ENCODE data around the gene MRC1.

MRC1 gene

GRCh38 chr10:17795813-17796594 is 13.1 kb upstream of the MRC1 start:
- no peak for DNase-seq

DNA sequence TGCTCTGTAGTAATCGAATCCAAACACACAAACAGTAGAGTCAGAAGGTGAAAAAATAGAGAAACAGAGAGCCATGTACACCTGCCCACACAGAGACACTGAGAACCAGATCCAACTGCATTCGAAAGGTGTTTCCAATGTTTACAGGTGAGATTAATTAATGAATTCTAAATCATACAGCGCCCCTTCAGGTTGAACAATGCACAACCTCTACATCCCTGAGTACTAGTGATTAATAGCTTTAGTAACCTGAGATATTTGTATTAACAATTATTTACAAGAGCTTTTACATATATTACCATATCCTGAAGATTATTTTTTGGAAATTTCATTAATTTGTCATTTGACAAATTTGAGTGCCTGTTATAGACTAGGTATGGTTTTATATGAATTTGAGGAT is 7.6 kb upstream of the MRC1 start:
- DNase-seq: no peak

GRCh38 chr10:17802350-17802749 is 6.8 kb upstream of the MRC1 start:
- no peak for DNase-seq

DNA sequence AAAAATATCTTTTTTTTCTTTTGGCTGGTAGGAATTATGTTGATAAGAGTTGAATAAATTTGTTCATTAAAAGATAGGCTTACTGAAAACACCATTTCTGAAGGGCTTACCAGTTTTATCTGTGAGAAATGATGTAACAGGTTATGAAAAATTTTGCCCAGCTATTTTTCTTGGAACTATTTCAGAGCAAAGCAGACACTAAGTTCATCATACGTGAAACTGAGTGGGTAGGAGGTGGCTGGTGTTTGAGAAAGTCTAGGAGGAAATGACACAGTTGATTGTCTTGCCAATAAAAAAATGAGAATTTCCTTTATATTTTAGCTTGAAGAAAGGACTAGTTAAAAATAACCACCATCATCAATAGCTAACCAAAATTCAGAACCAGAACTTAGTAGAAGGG is 6.2 kb upstream of the MRC1 start:
- no peak for DNase-seq

- no peak for DNase-seq
Observed at GRCh38 chr10:17805330-17805729, 3.8 kb upstream of the MRC1 start.

GRCh38 chr10:17805921-17806577 is 3.1 kb upstream of the MRC1 start:
- no peak for DNase-seq

GRCh38 chr10:17811146-17811865 is 2.2 kb downstream of the MRC1 start:
- no peak for DNase-seq

DNA sequence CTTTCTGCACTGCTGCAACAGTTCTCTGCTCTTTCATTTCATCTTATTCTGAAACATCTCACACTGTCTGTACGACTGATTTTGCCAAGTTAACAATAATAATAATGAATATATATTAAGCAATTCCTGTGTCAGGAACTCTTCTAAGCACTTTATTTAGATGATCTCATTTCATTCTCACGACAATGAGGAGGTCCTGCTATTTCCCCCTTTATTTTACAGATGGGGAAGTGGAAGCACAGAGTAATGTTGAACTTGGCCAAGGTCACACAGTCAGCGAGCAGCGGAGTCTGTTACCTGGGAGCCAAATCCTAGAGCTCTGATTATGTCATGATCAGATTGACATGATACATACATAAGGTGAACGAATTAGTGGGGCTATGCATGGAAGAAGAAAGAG is 5.8 kb downstream of the MRC1 start:
- DNase-seq: no peak

GRCh38 chr10:17816199-17816598 is 7.1 kb downstream of the MRC1 start:
- DNase-seq: no peak

- no peak for DNase-seq
Observed at GRCh38 chr10:17817316-17817715, 8.2 kb downstream of the MRC1 start.

DNA sequence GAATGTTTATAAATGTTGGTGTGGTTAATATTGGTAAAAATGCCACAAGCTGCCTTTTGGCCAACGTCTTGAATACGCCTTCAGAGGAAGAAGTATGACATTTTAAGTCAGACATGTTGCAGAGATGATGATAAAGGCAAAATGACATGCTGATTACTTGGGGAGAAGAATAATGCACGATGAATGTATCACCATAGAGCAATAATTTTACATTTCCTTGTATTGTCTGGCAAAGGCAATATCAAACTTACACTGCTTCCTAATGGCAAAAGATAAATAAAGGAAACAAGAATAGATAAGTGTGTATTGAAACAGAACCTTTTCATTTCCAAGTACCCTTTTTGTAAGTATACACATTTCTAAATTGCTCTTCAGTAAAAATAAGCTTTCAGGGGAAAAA is 8.6 kb downstream of the MRC1 start:
- DNase-seq: no peak

- no peak for DNase-seq
Observed at GRCh38 chr10:17819836-17820235, 10.7 kb downstream of the MRC1 start.

GRCh38 chr10:17820943-17821342 is 11.8 kb downstream of the MRC1 start:
- DNase-seq: no peak

DNA sequence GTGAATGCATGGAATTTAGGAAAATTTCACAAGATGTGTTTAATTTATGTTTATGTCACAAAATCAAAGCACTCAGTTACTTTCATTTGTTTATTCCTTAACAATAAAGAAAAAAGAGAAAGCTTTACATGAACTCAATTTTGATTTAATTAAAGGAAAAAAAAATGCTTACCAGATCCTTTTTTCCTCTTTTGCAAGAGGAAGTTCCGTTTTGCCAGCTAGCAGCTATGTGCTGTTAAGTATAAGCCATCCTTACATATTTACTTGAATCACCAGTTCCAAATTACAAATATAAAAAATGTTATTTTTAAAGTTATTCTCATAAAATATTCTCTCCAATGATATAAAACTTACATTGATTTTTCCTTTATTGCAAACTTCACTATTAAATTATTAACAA is 12.7 kb downstream of the MRC1 start:
- no peak for DNase-seq

GRCh38 chr10:17831341-17831740 is 22.2 kb downstream of the MRC1 start:
- DNase-seq: no peak

DNA sequence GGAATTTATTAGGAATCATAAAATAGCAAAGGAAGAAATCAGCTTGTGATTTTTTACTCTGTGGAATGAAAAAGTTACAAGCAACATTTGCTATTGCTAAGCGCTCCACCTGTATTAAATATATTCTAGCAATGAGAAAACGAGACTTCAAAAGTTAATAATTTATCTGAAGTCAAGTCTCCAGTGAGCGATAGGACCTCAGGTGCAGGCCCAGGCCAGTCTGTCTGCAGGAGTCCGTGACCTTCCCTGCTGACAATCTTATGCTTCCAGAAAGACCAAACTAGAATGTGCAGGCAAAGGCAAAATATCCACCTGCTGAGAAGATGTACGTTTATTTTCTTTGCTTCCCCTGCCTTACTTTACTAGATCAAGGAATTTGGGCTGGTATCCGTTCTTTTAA is 22.7 kb downstream of the MRC1 start:
- no peak for DNase-seq

GRCh38 chr10:17833656-17834055 is 24.5 kb downstream of the MRC1 start:
- DNase-seq: no peak

GRCh38 chr10:17835688-17836087 is 26.5 kb downstream of the MRC1 start:
- DNase-seq: no peak

DNA sequence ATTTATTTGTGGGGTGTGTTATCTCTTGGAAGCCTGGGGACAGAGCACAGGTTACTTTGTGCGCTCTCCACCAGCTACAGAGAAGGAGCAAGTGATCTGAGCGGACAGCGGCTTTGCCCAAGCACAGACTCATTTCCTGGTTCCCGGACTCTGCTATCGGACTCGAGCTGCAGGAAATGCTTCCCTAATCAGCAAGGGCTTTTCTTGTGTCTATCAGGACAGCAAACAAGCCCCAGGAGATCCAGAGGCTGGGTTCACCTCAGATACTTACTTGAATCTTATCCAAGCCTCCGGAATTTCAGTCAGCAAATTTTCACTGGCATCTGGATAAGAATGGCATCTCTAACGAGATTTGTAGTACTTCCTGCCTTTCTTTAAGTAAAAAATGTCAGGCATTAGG is 27.8 kb downstream of the MRC1 start:
- no peak for DNase-seq

GRCh38 chr10:17838080-17838648 is 29.0 kb downstream of the MRC1 start:
- no peak for DNase-seq

DNA sequence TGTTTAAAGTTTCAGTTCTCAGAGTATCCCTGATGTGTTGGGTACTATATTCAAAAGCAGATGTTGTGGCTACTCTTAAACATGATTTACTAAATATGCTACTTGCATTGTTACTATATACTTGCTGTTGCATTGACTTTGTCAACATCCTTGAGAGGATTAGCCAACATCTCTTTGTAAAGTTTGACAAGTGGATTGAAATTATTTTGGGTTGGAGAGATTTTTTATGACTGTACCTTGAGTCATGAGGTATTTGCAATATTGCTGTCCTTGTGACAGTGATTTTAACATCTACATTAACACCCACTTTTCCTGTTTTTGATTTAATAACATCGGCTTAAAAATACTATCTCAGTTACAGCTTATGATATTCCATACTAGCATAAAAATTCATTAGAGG is 31.9 kb downstream of the MRC1 start:
- DNase-seq: no peak

DNA sequence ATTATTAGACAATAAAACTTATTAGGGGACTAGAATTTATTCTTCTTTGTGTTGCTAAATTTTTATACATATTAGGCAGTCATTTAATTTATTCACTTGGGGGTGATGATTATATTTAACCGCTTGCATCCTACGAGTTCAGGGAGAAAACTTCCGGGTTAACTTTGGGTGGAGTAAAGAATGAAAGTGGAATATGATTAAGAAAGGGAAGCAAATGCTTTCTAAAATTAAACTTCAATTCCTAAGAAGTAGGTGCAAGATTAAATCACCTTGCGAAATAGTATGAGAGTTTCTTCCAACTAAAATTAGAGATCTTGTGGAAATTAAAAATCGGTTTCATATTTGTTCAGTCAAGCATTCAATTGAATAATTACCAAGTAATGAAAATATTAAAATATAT is 33.5 kb downstream of the MRC1 start:
- no peak for DNase-seq

- no peak for DNase-seq
Observed at GRCh38 chr10:17847585-17848296, 38.6 kb downstream of the MRC1 start.
